ENCODE data around the gene C1QL4.
"Not testable (repeated sequence)": the region's sequence is repeated elsewhere in the genome, so short reads cannot be mapped to it uniquely, and the experiment has no call there.

C1QL4 gene

GRCh38 chr12:49342914-49343731 is 6.1 kb upstream of the C1QL4 start:
- DNase-seq, result peak in 1 of 2 experiments; percentile 15
- TF ChIP-seq POLR2A (IDR thresholded peaks at IDR 0.05; ENCODE audit: low read length) (no peak), GATA1 (IDR thresholded peaks at IDR 0.05; ENCODE audit: low read depth, low read length) (no peak)

GRCh38 chr12:49342066-49342913 is 5.3 kb upstream of the C1QL4 start:
- DNase-seq, result peak; percentile 86 to 90
- TF ChIP-seq POLR2A (IDR thresholded peaks at IDR 0.05; ENCODE audit: low read length), result no peak
- no peak for TF ChIP-seq GATA1 (IDR thresholded peaks at IDR 0.05; ENCODE audit: low read depth, low read length)

- DNase-seq, result no peak
- TF ChIP-seq POLR2A (IDR thresholded peaks at IDR 0.05; ENCODE audit: low read length) (no peak), GATA1 (IDR thresholded peaks at IDR 0.05; ENCODE audit: low read depth, low read length) (no peak)
Measured at GRCh38 chr12:49341777-49342065, 4.7 kb upstream of the C1QL4 start.

- DNase-seq, result peak in 1 of 2 experiments; percentile 12
- no peak for TF ChIP-seq GATA1 (IDR thresholded peaks at IDR 0.05; ENCODE audit: low read depth, low read length)
- no peak for TF ChIP-seq POLR2A (IDR thresholded peaks at IDR 0.05; ENCODE audit: low read length)
Measured at GRCh38 chr12:49340971-49341776, 4.2 kb upstream of the C1QL4 start.

GRCh38 chr12:49340095-49340870 is 3.3 kb upstream of the C1QL4 start:
- no peak for TF ChIP-seq GATA1 (IDR thresholded peaks at IDR 0.05; ENCODE audit: low read depth, low read length)
- no peak for TF ChIP-seq POLR2A (IDR thresholded peaks at IDR 0.05; ENCODE audit: low read length)
- no peak for DNase-seq

GRCh38 chr12:49339464-49339861 is 2.5 kb upstream of the C1QL4 start:
- TF ChIP-seq GATA1 (IDR thresholded peaks at IDR 0.05; ENCODE audit: low read depth, low read length) (no peak), POLR2A (IDR thresholded peaks at IDR 0.05; ENCODE audit: low read length) (no peak)
- peak in 1 of 2 experiments; percentile 13 for DNase-seq

- no peak for TF ChIP-seq GATA1 (IDR thresholded peaks at IDR 0.05; ENCODE audit: low read depth, low read length)
- no peak for TF ChIP-seq POLR2A (IDR thresholded peaks at IDR 0.05; ENCODE audit: low read length)
- no peak for DNase-seq
Measured at GRCh38 chr12:49338830-49339463, 2.0 kb upstream of the C1QL4 start.

GRCh38 chr12:49335955-49336644 is 888 bp downstream of the C1QL4 start:
- TF ChIP-seq GATA1 (IDR thresholded peaks at IDR 0.05; ENCODE audit: low read depth, low read length), result no peak
- no peak for TF ChIP-seq POLR2A (IDR thresholded peaks at IDR 0.05; ENCODE audit: low read length)

GRCh38 chr12:49335118-49335954 is 1.7 kb downstream of the C1QL4 start:
- TF ChIP-seq GATA1 (IDR thresholded peaks at IDR 0.05; ENCODE audit: low read depth, low read length), result no peak
- no peak for TF ChIP-seq POLR2A (IDR thresholded peaks at IDR 0.05; ENCODE audit: low read length)
- no peak for DNase-seq

More at GRCh38 chr12:49335955-49336644, 888 bp downstream of the C1QL4 start:
- peak in 1 of 2 experiments; percentile 18 for DNase-seq

- TF ChIP-seq GATA1 (IDR thresholded peaks at IDR 0.05; ENCODE audit: low read depth, low read length) (no peak), POLR2A (IDR thresholded peaks at IDR 0.05; ENCODE audit: low read length) (no peak)
Measured at GRCh38 chr12:49334681-49335080, 2.3 kb downstream of the C1QL4 start.

GRCh38 chr12:49334226-49334625 is 2.8 kb downstream of the C1QL4 start:
- TF ChIP-seq GATA1 (IDR thresholded peaks at IDR 0.05; ENCODE audit: low read depth, low read length), result no peak
- TF ChIP-seq POLR2A (IDR thresholded peaks at IDR 0.05; ENCODE audit: low read length), result no peak
- DNase-seq, result no peak

More at GRCh38 chr12:49334681-49335080, 2.3 kb downstream of the C1QL4 start:
- DNase-seq, result no peak

- DNase-seq, result not testable (repeated sequence)
Measured at GRCh38 chr12:49333778-49334177, 3.2 kb downstream of the C1QL4 start.

Data from erythroblast (primary cell).